Keratinocyte (primary cell): ENCODE measurements around the gene ENPP3. TPM values are rescaled to one million over a fixed set of nuclear protein-coding genes. Genes with fewer than 3 reads are reported as not detected.

Experiments
- DNase-seq: peaks from one replicate; pipeline ENCODE4 v3.0.0-alpha.2; 2011; ENCODE audit warnings: low read depth, missing footprints, low spot score
- FAIRE-seq: peaks from 2 replicates; lab custom pipeline; 2011; peaks lifted over from hg19 to GRCh38; lab: Jason Lieb, UNC
- H2AFZ ChIP-seq: 2 replicates; pipeline ENCODE4 v1.6.0; 2012; ENCODE audit warnings: low read length, control low read depth, inconsistent platforms; ENCODE audit not compliant: control insufficient read depth
- H3K27ac ChIP-seq: 2 replicates; pipeline ENCODE4 v1.5.1; 2011; ENCODE audit warnings: low read length; ENCODE audit not compliant: control insufficient read depth, insufficient read depth
- H3K27me3 ChIP-seq: 3 replicates; pipeline ENCODE4 v1.6.0; 2011; ENCODE audit warnings: low read length; ENCODE audit not compliant: control insufficient read depth, insufficient read depth; ENCODE audit errors: extremely low read depth
- H3K36me3 ChIP-seq, 2 experiments: 2 replicates in 1 of 2; 3 replicates in 1 of 2; pipeline ENCODE4 v1.5.1; 2011; ENCODE audit warnings: low read length in 2 of 2, mild to moderate bottlenecking in 1 of 2; ENCODE audit not compliant: control insufficient read depth in 2 of 2, insufficient read depth in 2 of 2; ENCODE audit errors: extremely low read depth in 1 of 2
- H3K4me1 ChIP-seq: 3 replicates; pipeline ENCODE4 v1.5.1; 2011; ENCODE audit warnings: low read length; ENCODE audit not compliant: control insufficient read depth, insufficient read depth; ENCODE audit errors: extremely low read depth
- H3K4me2 ChIP-seq: 3 replicates; pipeline ENCODE4 v1.6.0; 2011; ENCODE audit warnings: low read depth, low read length; ENCODE audit not compliant: control insufficient read depth, insufficient read depth; ENCODE audit errors: extremely low read depth
- H3K4me3 ChIP-seq, 3 experiments: fragments of 200-600 bp in 1 of 3; sonication (generic) in 1 of 3; 2 replicates in 2 of 3; 3 replicates in 1 of 3; pipeline ENCODE4 v1.5.1; 2011 to 2016; ENCODE audit warnings: low read length in 3 of 3, mild to moderate bottlenecking in 3 of 3, control low read depth in 2 of 3, inconsistent platforms in 1 of 3, low read depth in 1 of 3, mixed read lengths in 1 of 3, mixed run types in 1 of 3, moderate library complexity in 1 of 3; ENCODE audit not compliant: control insufficient read depth in 2 of 3, insufficient read depth in 2 of 3; ENCODE audit errors: extremely low read depth in 1 of 3
- H3K79me2 ChIP-seq: 2 replicates; pipeline ENCODE4 v1.6.0; 2012; ENCODE audit warnings: low read length; ENCODE audit not compliant: control insufficient read depth, insufficient read depth
- H3K9ac ChIP-seq: 3 replicates; pipeline ENCODE4 v1.6.0; 2011; ENCODE audit warnings: low read length; ENCODE audit not compliant: control insufficient read depth, insufficient read depth; ENCODE audit errors: extremely low read depth
- H3K9me1 ChIP-seq: 3 replicates; pipeline ENCODE4 v1.6.0; 2011; ENCODE audit warnings: low read length; ENCODE audit not compliant: control insufficient read depth, insufficient read depth; ENCODE audit errors: extremely low read depth
- H3K9me3 ChIP-seq: 2 replicates; pipeline ENCODE4 v1.5.1; 2012; ENCODE audit warnings: low read depth, low read length; ENCODE audit not compliant: control insufficient read depth
- H4K20me1 ChIP-seq: 3 replicates; pipeline ENCODE4 v1.6.0; 2011; ENCODE audit warnings: low read length; ENCODE audit not compliant: control insufficient read depth, insufficient read depth; ENCODE audit errors: extremely low read depth
- CTCF ChIP-seq, 3 experiments: IDR thresholded peaks in 1 of 3; conservative IDR thresholded peaks in 1 of 3; optimal IDR thresholded peaks in 1 of 3; 2 replicates in 2 of 3; 3 replicates in 1 of 3; pipeline versions ENCODE3 to v1.5.1; 2011; ENCODE audit warnings: low read length in 3 of 3, mild to moderate bottlenecking in 3 of 3, moderate library complexity in 2 of 3, control low read depth in 1 of 3, inconsistent platforms in 1 of 3; ENCODE audit not compliant: insufficient read depth in 2 of 3; ENCODE audit errors: extremely low read depth in 1 of 3
- EZH2 ChIP-seq: IDR thresholded peaks from one replicate; pipeline ENCODE4 v1.6.1; 2012; ENCODE audit warnings: inconsistent platforms, mild to moderate bottlenecking, low read length, moderate library complexity
- dilution Hi-C: fragments of 300-500 bp; cut with MboI; formaldehyde crosslinking; loops from one replicate; pipeline ENCODE4 v1.7.0; 2020; ENCODE audit warnings: low sequenced_read_pairs; ENCODE audit not compliant: extremely low pct_ligation_motif_present
- polyA plus RNA-seq, 5 experiments: library from polyadenylated mRNA; depleted of rRNA in 3 of 5; stranded (reverse) in 3 of 5; stranded (forward) in 1 of 5; unstranded in 1 of 5; fragments of >200 nt; gene quantifications; 1 replicate in 1 of 5; 2 replicates in 3 of 5; 3 replicates in 1 of 5; pipeline versions ENCODE4 v1.2.1 to v1.2.3, GENCODE V29; 2011 to 2012; ENCODE audit warnings: missing spikeins in 2 of 5, low read depth in 1 of 5, low replicate concordance in 1 of 5

The ENPP3 gene
- polyA plus RNA-seq, 1 donor (not counting 4 experiments of a cell fraction or from before 2014, with no cell fraction given): not detected

DNA sequence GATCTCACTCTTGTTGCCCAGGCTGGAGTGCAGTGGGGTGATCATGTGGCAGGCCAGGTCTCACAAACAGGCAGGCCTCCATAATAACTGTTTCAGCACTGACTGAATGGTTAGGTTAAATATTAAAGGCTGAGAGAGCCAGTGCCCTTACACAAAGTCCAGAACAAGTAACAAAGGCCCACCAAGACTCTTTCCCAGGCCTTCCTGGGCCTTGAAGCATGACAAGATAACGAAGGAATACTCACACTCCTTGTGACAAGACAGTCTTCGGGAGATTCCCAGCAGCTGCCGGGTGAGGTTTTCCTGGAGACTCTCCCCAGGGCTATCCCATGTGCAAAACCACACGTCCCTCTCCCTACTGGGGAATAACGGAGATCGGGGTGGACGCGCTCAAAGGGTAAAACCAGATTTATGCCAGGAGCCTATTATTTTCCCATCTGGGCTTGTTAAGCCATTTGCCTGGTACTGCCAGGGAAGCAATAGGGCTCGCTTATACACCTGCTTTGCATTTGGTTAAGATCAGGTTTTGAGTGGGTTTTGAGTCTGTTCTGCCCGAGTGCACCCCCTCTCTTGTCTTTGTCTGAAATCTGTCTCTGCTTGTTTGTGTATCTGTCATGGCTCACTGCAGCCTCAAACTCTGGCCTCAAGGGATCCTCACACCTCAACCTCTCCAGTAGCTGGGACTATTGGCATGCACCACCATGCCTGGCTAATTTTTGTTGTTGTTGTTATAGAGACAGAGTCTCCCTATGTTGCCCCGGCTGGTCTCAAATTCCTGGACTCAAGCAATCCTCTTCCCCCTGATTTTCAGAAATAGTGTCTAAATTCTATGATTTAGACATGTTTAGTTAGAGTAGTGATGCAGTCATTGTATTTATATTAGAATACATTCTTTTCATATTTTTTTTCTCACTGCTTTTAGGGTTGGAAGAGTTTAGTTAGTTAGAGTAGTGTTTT is 1.4 kb upstream of the ENPP3 start:
- no peak overlapping the region for H3K9ac ChIP-seq
- dilution Hi-C loops: no loop called here
- H3K27ac ChIP-seq: no peak overlapping the region
- H3K36me3 ChIP-seq: no peaks in the 10 kb centered on the region
- H3K9me3 ChIP-seq: no peaks in the 10 kb centered on the region
- H3K9me1 ChIP-seq: no peaks in the 10 kb centered on the region
- DNase-seq: no peak
- no peak overlapping the region for H3K4me3 ChIP-seq
- H3K4me2 ChIP-seq: no peak overlapping the region
- H3K79me2 ChIP-seq: no peaks in the 10 kb centered on the region
- no peaks in the 10 kb centered on the region for H3K4me1 ChIP-seq
- no peak overlapping the region for H2AFZ ChIP-seq
- TF ChIP-seq EZH2: no peak
- TF ChIP-seq CTCF (optimal IDR thresholded peaks at IDR 0.05 in 1 of 3, IDR thresholded peaks at IDR 0.05 in 1 of 3, conservative IDR thresholded peaks at IDR 0.05 in 1 of 3; ENCODE audit: extremely low read depth in 1 of 3, insufficient read depth in 2 of 3, low read length in 3 of 3): no peak
- H3K27me3 ChIP-seq: no peaks in the 10 kb centered on the region
- no peak for FAIRE-seq
- H4K20me1 ChIP-seq: no peaks in the 10 kb centered on the region

GRCh38 chr6:131638013-131638412 is 911 bp downstream of the ENPP3 start:
- TF ChIP-seq CTCF (optimal IDR thresholded peaks at IDR 0.05 in 1 of 3, IDR thresholded peaks at IDR 0.05 in 1 of 3, conservative IDR thresholded peaks at IDR 0.05 in 1 of 3; ENCODE audit: extremely low read depth in 1 of 3, insufficient read depth in 2 of 3, low read length in 3 of 3): no peak
- no peak for TF ChIP-seq EZH2
- H3K4me2 ChIP-seq: no peak overlapping the region
- no peaks in the 10 kb centered on the region for H3K9me3 ChIP-seq
- no peaks in the 10 kb centered on the region for H3K27me3 ChIP-seq
- H3K4me1 ChIP-seq: no peaks in the 10 kb centered on the region
- H4K20me1 ChIP-seq: no peaks in the 10 kb centered on the region
- FAIRE-seq: no peak
- H3K27ac ChIP-seq: no peak overlapping the region
- no peak overlapping the region for H3K4me3 ChIP-seq
- no peak for DNase-seq
- H3K9me1 ChIP-seq: no peaks in the 10 kb centered on the region
- H2AFZ ChIP-seq: no peak overlapping the region
- H3K79me2 ChIP-seq: no peaks in the 10 kb centered on the region
- dilution Hi-C loops: no loop called here
- no peaks in the 10 kb centered on the region for H3K36me3 ChIP-seq
- no peak overlapping the region for H3K9ac ChIP-seq
